A549 treated with RU486 at 1 μM for 4 hours (cell line): ENCODE results near the gene PPME1. TPM values are rescaled to one million over a fixed set of nuclear protein-coding genes. Genes with fewer than 3 reads are reported as not detected.

Experiments
- total RNA-seq: library from RNA; stranded (reverse); fragments of 200-300 nt; extraction: Qiagen RNA extraction; gene quantifications from 5 replicates; pipeline ENCODE4 v1.2.3, GENCODE V29; 2022; ENCODE audit warnings: low read depth

Gene PPME1, protein sequence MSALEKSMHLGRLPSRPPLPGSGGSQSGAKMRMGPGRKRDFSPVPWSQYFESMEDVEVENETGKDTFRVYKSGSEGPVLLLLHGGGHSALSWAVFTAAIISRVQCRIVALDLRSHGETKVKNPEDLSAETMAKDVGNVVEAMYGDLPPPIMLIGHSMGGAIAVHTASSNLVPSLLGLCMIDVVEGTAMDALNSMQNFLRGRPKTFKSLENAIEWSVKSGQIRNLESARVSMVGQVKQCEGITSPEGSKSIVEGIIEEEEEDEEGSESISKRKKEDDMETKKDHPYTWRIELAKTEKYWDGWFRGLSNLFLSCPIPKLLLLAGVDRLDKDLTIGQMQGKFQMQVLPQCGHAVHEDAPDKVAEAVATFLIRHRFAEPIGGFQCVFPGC
- total RNA-seq = 46.3 to 59.6 TPM (median 56.3 TPM) in 5 replicates

DNA sequence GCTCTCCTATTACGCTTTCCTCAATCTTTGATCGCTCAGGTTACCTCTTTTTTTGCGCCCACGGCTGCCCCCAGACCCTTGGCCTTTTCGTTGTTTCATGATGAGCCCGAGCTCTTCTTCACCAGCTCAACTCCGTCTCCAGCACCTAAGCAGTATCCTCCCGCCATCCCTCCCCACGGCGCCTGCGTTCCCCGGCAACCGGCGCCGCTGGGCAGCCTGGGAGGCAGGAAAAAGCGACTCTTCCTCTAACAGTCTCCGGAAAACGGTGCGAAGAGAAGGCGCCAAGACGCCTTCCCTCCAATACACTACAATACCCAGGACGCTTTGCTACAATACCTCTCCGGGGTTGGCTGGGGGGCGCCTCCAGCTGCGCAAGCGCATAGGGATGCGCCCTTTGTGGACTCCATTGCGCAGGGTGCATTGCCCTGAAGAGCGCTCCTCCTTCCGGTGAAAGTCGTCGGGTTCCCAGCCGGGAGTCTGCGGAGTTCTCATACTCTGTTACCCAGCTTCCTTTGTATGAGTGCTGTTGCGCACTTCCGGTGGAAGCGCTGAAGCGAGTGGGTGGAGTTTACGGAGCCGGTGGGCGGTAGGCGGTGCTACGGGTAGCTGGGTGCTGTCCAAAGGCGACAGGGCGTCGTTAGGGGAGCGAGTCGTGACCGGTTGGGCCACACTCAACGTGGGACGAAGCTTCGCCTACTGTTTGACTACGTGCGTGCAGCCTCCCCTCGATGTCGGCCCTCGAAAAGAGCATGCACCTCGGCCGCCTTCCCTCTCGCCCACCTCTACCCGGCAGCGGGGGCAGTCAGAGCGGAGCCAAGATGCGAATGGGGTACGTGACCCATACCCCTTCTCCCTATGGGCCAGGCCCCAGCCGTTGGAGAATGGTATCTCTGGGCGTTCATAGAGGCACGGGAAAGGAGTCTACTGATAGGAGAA, at the start of gene PPME1, which contains the start of gene C2CD3:
PPME1 (plus strand) TSS at position 596 of the 936 bp plus-strand sequence; CDS start at position 729, 133 bp downstream.
C2CD3 (minus strand) TSS at position 309 of the 936 bp plus-strand sequence; CDS start at position 99, 210 bp downstream.

Other genes with a start within 250 kb of the PPME1 start
- gene DNAJB13, start 220.3 kb upstream of the PPME1 start, total RNA-seq = 0.27 to 0.42 TPM (median 0.32 TPM) in 3 of 5 replicates, not detected in the others
- gene UCP2, start 188.4 kb upstream of the PPME1 start, total RNA-seq = 69.6 to 84.6 TPM (median 79.5 TPM) in 5 replicates
- 1.1 to 2.0 TPM (median 1.3 TPM) in 5 replicates for gene UCP3, start 162.2 kb upstream of the PPME1 start, total RNA-seq
- 16.4 to 17.8 TPM (median 16.8 TPM) in 5 replicates for gene C2CD3, start 287 bp upstream of the PPME1 start, total RNA-seq
- 29.5 to 52.9 TPM (median 41.6 TPM) in 5 replicates for gene P4HA3, start 140.4 kb downstream of the PPME1 start, total RNA-seq
- gene PGM2L1, start 227.1 kb downstream of the PPME1 start, total RNA-seq = 4.6 to 14.4 TPM (median 14.1 TPM) in 5 replicates